ENCODE measurements around the gene ESAM. TPM values are rescaled to one million over a fixed set of nuclear protein-coding genes. Genes with fewer than 3 reads are reported as not detected.

The ESAM gene
- polyA plus RNA-seq, 3 donors from 2014 or later: 0.30 to 4.3 TPM; not detected in 1

DNA sequence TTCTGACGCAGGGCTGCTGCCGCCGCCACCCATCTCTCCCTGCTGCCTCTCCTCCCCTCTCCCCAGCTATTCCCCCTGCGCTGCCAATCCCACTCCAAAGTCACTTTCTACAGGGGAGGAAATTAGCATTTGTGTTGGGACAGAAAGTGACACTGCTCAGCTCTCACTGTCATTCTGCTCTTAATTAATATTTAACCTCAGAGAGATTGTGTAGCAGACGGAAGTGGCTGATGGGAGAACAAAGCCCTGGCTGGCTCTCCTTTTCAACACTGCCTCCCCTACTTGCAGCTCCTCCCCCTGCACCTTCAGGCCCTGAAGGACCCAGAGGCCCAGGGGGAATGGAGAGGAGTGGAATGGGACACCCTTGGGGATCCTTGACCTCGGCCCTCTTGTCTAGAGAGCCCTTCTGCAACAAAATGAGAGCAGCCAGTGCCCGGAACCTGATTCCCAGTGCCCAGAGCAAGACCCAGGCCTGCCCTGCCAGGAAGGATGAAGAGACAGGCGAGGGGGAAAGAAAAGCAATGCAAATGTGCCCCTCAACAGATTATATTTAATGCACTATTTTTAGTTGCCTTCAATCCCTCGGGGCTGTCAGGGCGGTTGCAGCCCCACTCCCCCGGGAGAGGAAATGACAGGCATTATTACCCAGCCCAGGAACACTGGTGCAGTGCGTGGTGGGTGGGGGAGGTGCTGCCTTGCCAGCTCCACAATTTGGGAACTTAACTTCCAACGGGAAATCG is 36.9 kb downstream of the ESAM start:
- Mint-ChIP-seq H3K4me3 (no peak overlapping the region), H3K4me1 (no peaks in the 10 kb centered on the region), H3K9me3 (no peaks in the 10 kb centered on the region), H3K27me3 (ENCODE audit: low read depth in 3 of 3) (peaks cover 7 to 19% (median 12%) of the 10 kb centered on the region in 3 donors), H3K27ac (no peak overlapping the region), H3K36me3 (no peaks in the 10 kb centered on the region)
- DNase-seq: no peak

DNA sequence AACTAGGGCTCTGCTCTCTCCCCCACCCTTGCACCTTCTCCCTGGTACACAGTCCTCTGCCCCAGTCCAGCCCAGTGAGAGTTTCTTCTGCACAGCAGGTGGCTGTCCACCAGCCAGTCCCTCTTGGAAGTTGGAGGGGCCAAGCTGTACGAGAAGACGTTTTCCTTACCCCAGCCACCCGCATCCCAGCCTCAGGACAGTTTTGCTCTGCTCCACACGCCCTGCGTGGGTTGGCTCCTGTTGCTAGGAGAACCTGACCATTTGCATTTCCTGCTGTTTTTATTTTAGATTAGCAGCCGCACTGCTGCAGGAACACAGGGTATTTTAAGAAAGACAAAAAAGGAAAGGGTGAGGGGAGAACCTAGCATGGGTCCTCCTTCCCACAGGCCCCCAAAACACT is 39.9 kb downstream of the ESAM start:
- no peak for DNase-seq
- no peak overlapping the region for H3K4me3 Mint-ChIP-seq
- H3K36me3 Mint-ChIP-seq: no peaks in the 10 kb centered on the region
- H3K9me3 Mint-ChIP-seq: no peaks in the 10 kb centered on the region
- peaks cover 15 to 29% (median 22%) of the 10 kb centered on the region in 3 donors for H3K27me3 Mint-ChIP-seq (ENCODE audit: low read depth in 3 of 3)
- H3K27ac Mint-ChIP-seq: no peak overlapping the region
- H3K4me1 Mint-ChIP-seq: peaks cover 10 to 14% of the 10 kb centered on the region in 2 donors

GRCh38 chr11:124719534-124719933 is 42.6 kb downstream of the ESAM start:
- peak overlapping the region in 1 of 5 donors; percentile 39 for H3K4me3 Mint-ChIP-seq

DNA sequence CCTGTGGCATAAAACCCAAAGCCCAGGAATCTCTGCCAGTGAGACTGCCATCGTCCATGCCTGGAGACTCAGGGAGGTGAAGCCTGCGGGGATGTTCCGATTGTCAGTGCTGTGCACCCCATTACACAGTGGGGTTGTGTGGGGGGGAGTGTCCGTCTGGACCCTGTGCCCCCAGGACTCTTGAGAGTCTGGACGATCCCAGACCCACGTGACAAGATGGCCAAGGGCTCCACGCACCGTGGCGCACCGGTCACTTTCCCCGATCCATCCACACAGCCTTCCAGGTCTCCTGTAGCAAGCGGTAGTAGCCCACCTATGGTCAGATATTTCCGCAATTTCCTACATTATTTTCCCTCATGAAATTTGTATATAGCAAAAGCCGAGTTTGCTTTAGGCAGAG is 43.3 kb downstream of the ESAM start:
- peaks cover 10 to 14% of the 10 kb centered on the region in 2 donors for H3K4me1 Mint-ChIP-seq
- no peak overlapping the region for H3K27ac Mint-ChIP-seq
- H3K9me3 Mint-ChIP-seq: no peaks in the 10 kb centered on the region
- DNase-seq: no peak
- peaks cover 15 to 41% (median 25%) of the 10 kb centered on the region in 3 donors for H3K27me3 Mint-ChIP-seq (ENCODE audit: low read depth in 3 of 3)
- H3K36me3 Mint-ChIP-seq: peaks cover 0 to 4% (median 0%) of the 10 kb centered on the region in 3 donors
- peak overlapping the region in 2 of 5 donors; percentile 14 to 86 for H3K4me3 Mint-ChIP-seq

More at GRCh38 chr11:124719534-124719933, 42.6 kb downstream of the ESAM start:
- no peaks in the 10 kb centered on the region for H3K9me3 Mint-ChIP-seq
- peaks cover 17 to 34% (median 25%) of the 10 kb centered on the region in 3 donors for H3K27me3 Mint-ChIP-seq (ENCODE audit: low read depth in 3 of 3)
- H3K27ac Mint-ChIP-seq: no peak overlapping the region
- no peaks in the 10 kb centered on the region for H3K36me3 Mint-ChIP-seq
- H3K4me1 Mint-ChIP-seq: peaks cover 10 to 14% of the 10 kb centered on the region in 2 donors
- no peak for DNase-seq

- Mint-ChIP-seq H3K4me1 (peaks cover 10 to 14% of the 10 kb centered on the region in 2 donors), H3K4me3 (peak overlapping the region; percentile 67 to 86 (median 69)), H3K27ac (no peak overlapping the region), H3K9me3 (no peaks in the 10 kb centered on the region), H3K27me3 (ENCODE audit: low read depth in 3 of 3) (peaks cover 15 to 37% (median 25%) of the 10 kb centered on the region in 3 donors), H3K36me3 (peaks cover 0 to 4% (median 0%) of the 10 kb centered on the region in 3 donors)
- peak; percentile 18 to 31 (median 30) for DNase-seq
These were observed 44.1 kb downstream of the ESAM start for GRCh38 chr11:124717786-124718651.

- Mint-ChIP-seq H3K9me3 (no peaks in the 10 kb centered on the region), H3K27me3 (ENCODE audit: low read depth in 3 of 3) (peaks cover 12 to 35% (median 25%) of the 10 kb centered on the region in 3 donors)
These were observed 44.7 kb downstream of the ESAM start for GRCh38 chr11:124717421-124717785.

GRCh38 chr11:124716591-124716990 is 45.5 kb downstream of the ESAM start:
- DNase-seq: no peak
- H3K4me1 Mint-ChIP-seq: peaks cover 10 to 14% of the 10 kb centered on the region in 2 donors
- no peak overlapping the region for H3K4me3 Mint-ChIP-seq
- H3K27ac Mint-ChIP-seq: no peak overlapping the region
- no peaks in the 10 kb centered on the region for H3K9me3 Mint-ChIP-seq
- peaks cover 11 to 35% (median 22%) of the 10 kb centered on the region in 3 donors for H3K27me3 Mint-ChIP-seq (ENCODE audit: low read depth in 3 of 3)
- H3K36me3 Mint-ChIP-seq: peaks cover 0 to 4% (median 0%) of the 10 kb centered on the region in 3 donors

More at GRCh38 chr11:124717421-124717785, 44.7 kb downstream of the ESAM start:
- H3K27ac Mint-ChIP-seq: no peak overlapping the region
- H3K4me1 Mint-ChIP-seq: peaks cover 10 to 14% of the 10 kb centered on the region in 2 donors
- H3K4me3 Mint-ChIP-seq: peak overlapping the region; percentile 67 to 86 (median 69)
- no peak for DNase-seq
- peaks cover 0 to 4% (median 0%) of the 10 kb centered on the region in 3 donors for H3K36me3 Mint-ChIP-seq

DNA sequence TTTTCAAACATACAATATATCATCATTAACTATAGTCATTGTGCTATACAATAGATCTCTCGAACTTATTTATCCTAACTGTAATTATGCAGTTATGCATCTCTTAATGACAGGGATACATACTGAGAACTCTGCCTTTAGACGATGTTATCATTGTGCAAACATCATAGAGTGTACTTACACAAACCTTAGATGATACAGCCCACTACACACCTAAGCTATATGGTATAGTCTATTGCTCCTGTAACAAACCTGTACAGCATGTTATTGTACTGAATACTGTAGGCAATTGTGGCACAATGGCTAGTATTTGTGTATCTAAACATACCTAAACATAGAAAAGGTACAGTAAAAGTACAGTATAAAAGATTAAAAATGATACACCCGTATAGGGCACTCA is 49.7 kb downstream of the ESAM start:
- no peak for DNase-seq
- Mint-ChIP-seq H3K4me3 (no peak overlapping the region), H3K9me3 (peaks cover 0 to 5% (median 0%) of the 10 kb centered on the region in 6 donors), H3K4me1 (peaks cover under 1 to 2% of the 10 kb centered on the region in 2 donors), H3K36me3 (peaks cover 0 to 4% (median 4%) of the 10 kb centered on the region in 3 donors), H3K27me3 (ENCODE audit: low read depth in 3 of 3) (peaks cover 4 to 20% (median 18%) of the 10 kb centered on the region in 3 donors), H3K27ac (no peak overlapping the region)

GRCh38 chr11:124707829-124708228 is 54.3 kb downstream of the ESAM start:
- no peak overlapping the region for H3K27ac Mint-ChIP-seq
- H3K4me3 Mint-ChIP-seq: no peak overlapping the region
- peaks cover 0 to 4% (median 0%) of the 10 kb centered on the region in 3 donors for H3K36me3 Mint-ChIP-seq
- no peak for DNase-seq
- peaks cover 2 to 13% (median 13%) of the 10 kb centered on the region in 3 donors for H3K27me3 Mint-ChIP-seq (ENCODE audit: low read depth in 3 of 3)
- H3K9me3 Mint-ChIP-seq: peaks cover 0 to 5% (median 0%) of the 10 kb centered on the region in 6 donors
- no peaks in the 10 kb centered on the region for H3K4me1 Mint-ChIP-seq

Other genes with a start within 250 kb of the ESAM start
- not detected for gene OR8B12, start 218.6 kb downstream of the ESAM start, polyA plus RNA-seq
- not detected for gene OR8A1, start 192.3 kb downstream of the ESAM start, polyA plus RNA-seq
- gene PANX3, start 150.9 kb downstream of the ESAM start, polyA plus RNA-seq: not detected
- 10 to 100 TPM; 35.7 to 40.8 (median 36.2) TPM for gene TBRG1, start 139.4 kb downstream of the ESAM start, polyA plus RNA-seq
- 1 to 10 TPM; 1.7 to 2.9 (median 2.6) TPM for gene SIAE, start 88.6 kb downstream of the ESAM start, polyA plus RNA-seq
- gene SPA17, start 88.4 kb downstream of the ESAM start, polyA plus RNA-seq: 1 to 10 TPM in 1 of 3 donors, under 1 TPM in 1, not detected in 1; 0.36 to 1.2 TPM
- gene NRGN, start 22.3 kb downstream of the ESAM start, polyA plus RNA-seq: 10 to 100 TPM in 1 of 3 donors, 1 to 10 TPM in 1, under 1 TPM in 1; 0.82 to 11.6 (median 3.0) TPM
- gene VSIG2, start 10.0 kb downstream of the ESAM start, polyA plus RNA-seq: not detected
- 1 to 10 TPM; 2.8 to 7.2 (median 5.7) TPM for gene MSANTD2, start 38.1 kb upstream of the ESAM start, polyA plus RNA-seq
- 1 to 10 TPM; 2.5 to 3.4 (median 2.8) TPM for gene ROBO3, start 103.1 kb upstream of the ESAM start, polyA plus RNA-seq
- gene ROBO4, start 135.6 kb upstream of the ESAM start, polyA plus RNA-seq: not detected
- gene HEPN1, start 157.0 kb upstream of the ESAM start, polyA plus RNA-seq: not detected
- gene HEPACAM, start 173.8 kb upstream of the ESAM start, polyA plus RNA-seq: not detected
- 1 to 10 TPM in 2 of 3 donors, under 1 TPM in 1; 0.50 to 2.7 (median 1.6) TPM for gene CCDC15, start 191.9 kb upstream of the ESAM start, polyA plus RNA-seq